Pancreas (tissue), 10 donors: ENCODE measurements around the gene SPINDOC. TPM values are rescaled to one million over a fixed set of nuclear protein-coding genes. Genes with fewer than 3 reads are reported as not detected.
A peak's percentile ranks its signal among the peaks of the same experiment; 100 is the strongest.

Source experiments
- ATAC-seq, 4 donors: fragments of 200-7000 bp; cut with Tn5 transposase; one replicate each; pipeline versions ENCODE4 v1.8.0 to v1.9.1; 2020; ENCODE audit warnings: mild to moderate bottlenecking in 4 of 4, moderate library complexity in 4 of 4
- DNase-seq, 6 donors: peaks; one replicate each; pipeline ENCODE4 v3.0.0-alpha.2; 2020
- FAIRE-seq: peaks from 2 replicates; lab custom pipeline; 2012; peaks lifted over from hg19 to GRCh38; lab: Jason Lieb, UNC
- H3K27ac ChIP-seq, 4 donors: fragments of 200-600 bp; sonication (generic); 1 replicate in 3 of 4; 2 replicates in 1 of 4; pipeline versions ENCODE4 v1.5.0 to v1.8.0; 2020
- H3K27me3 ChIP-seq, 4 donors: fragments of 200-600 bp; one replicate each; pipeline ENCODE4 v1.8.0; 2021
- H3K36me3 ChIP-seq, 3 donors: fragments of 200-600 bp; sonication (generic) in 1 of 3; one replicate each; pipeline versions ENCODE4 v1.5.0 to v1.8.0; 2020 to 2021
- H3K4me1 ChIP-seq, 3 donors: fragments of 200-600 bp; one replicate each; pipeline ENCODE4 v1.8.0; 2021
- H3K4me3 ChIP-seq, 4 donors: fragments of 200-600 bp; sonication (generic) in 2 of 4; one replicate each; pipeline versions ENCODE4 v1.5.0 to v1.8.0; 2020 to 2021
- H3K9me3 ChIP-seq, 4 donors: fragments of 200-600 bp; one replicate each; pipeline ENCODE4 v1.8.0; 2021
- WGBS, 2 donors: extraction: QIAGEN DNeasy Blood & Tissue Kit; methylation state at CpG; one replicate each; pipeline ENCODE4 v1.1.7; 2013; 5-methylcytosine and 5-hydroxymethylcytosine counted together
- intact Hi-C, 3 donors: fragments of 100-400 bp; cut with DNase I; formaldehyde crosslinking; loops; one replicate each; pipeline versions ENCODE4 v1.11.1 to v1.14.2; 2022
- polyA plus RNA-seq, 2 donors: library from polyadenylated mRNA; stranded (reverse); fragments of 200-250 nt; gene quantifications; one replicate each; pipeline ENCODE4 v1.2.3, GENCODE V29; 2013
- total RNA-seq, 6 donors: library from RNA; stranded (reverse); fragmentation: NEBNext Ultra II Directional in 4 of 6; extraction: Animal tissue kit (Norgen Biotek cat#: 25700) in 4 of 6; gene quantifications; one replicate each; pipeline versions ENCODE4 v1.2.1 to v1.2.4, GENCODE V29; 2021 to 2023
- TF ChIP-seq, protein P1 (sequence below), 4 donors: fragments of 200-600 bp; sonication (generic) in 3 of 4; IDR thresholded peaks; one replicate each; pipeline versions ENCODE4 v1.5.0 to v1.8.0; 2021; ENCODE audit warnings: antibody characterized with exemption in 4 of 4
- donor health status: healthy with polysubstance abuse.
- donor health status: DM: no; HTN: no; CAD: no; lungs with moderate emphysema.
- donor health status: DM: no; HTN: no; CAD: no.
- donor health status: control.
- donor health status: control.
- donor health status: Bipolar disorder and iron deficiency.
- donor health status: DM: yes; HTN: yes; CAD: no.
- donor health status: DM: no; HTN: no; CAD: no.
- donor health status: DM: no; HTN: no; CAD: no.
- donor health status: DM: yes; HTN: yes; CAD: no.

Gene SPINDOC
- total and polyA plus RNA-seq, 8 donors = 2.5 to 8.3 (median 4.4) TPM

GRCh38 chr11:63814383-63814736 lies 1.1 kb downstream of the SPINDOC start:
- FAIRE-seq = no peak
- WGBS, 2 donors = 31 to 32% methylated on average over 7 of the region's 7 CpGs
- Histone ChIP-seq H3K36me3 (peaks cover 0 to 16% (median 0%) of the 10 kb centered on the region in 3 donors), H3K4me1 (peaks cover 0 to 3% (median 0%) of the 10 kb centered on the region in 3 donors), H3K9me3 (no peaks in the 10 kb centered on the region), H3K27me3 (no peaks in the 10 kb centered on the region), H3K4me3 (peak overlapping the region; percentile 66 to 95 (median 85)), H3K27ac (no peak overlapping the region)
- TF ChIP-seq, protein P1, sequence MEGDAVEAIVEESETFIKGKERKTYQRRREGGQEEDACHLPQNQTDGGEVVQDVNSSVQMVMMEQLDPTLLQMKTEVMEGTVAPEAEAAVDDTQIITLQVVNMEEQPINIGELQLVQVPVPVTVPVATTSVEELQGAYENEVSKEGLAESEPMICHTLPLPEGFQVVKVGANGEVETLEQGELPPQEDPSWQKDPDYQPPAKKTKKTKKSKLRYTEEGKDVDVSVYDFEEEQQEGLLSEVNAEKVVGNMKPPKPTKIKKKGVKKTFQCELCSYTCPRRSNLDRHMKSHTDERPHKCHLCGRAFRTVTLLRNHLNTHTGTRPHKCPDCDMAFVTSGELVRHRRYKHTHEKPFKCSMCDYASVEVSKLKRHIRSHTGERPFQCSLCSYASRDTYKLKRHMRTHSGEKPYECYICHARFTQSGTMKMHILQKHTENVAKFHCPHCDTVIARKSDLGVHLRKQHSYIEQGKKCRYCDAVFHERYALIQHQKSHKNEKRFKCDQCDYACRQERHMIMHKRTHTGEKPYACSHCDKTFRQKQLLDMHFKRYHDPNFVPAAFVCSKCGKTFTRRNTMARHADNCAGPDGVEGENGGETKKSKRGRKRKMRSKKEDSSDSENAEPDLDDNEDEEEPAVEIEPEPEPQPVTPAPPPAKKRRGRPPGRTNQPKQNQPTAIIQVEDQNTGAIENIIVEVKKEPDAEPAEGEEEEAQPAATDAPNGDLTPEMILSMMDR (IDR thresholded peaks at IDR 0.05) = no peak
- ATAC-seq = no peak
- intact Hi-C loops = no loop called here
- no peak for DNase-seq

- Histone ChIP-seq H3K27ac (no peak overlapping the region), H3K4me1 (peaks cover 0 to 3% (median 0%) of the 10 kb centered on the region in 3 donors), H3K36me3 (peaks cover 0 to 24% (median 0%) of the 10 kb centered on the region in 3 donors), H3K27me3 (no peaks in the 10 kb centered on the region), H3K9me3 (no peaks in the 10 kb centered on the region), H3K4me3 (no peak overlapping the region)
- ATAC-seq (no peak), FAIRE-seq (no peak), DNase-seq (no peak)
- 91 to 95% methylated on average over 6 of the region's 6 CpGs for WGBS, 2 donors
- TF ChIP-seq, protein P1 (IDR thresholded peaks at IDR 0.05) = no peak
- intact Hi-C loops = no loop called here
These were observed 2.9 kb downstream of the SPINDOC start for GRCh38 chr11:63816166-63816565.

DNA sequence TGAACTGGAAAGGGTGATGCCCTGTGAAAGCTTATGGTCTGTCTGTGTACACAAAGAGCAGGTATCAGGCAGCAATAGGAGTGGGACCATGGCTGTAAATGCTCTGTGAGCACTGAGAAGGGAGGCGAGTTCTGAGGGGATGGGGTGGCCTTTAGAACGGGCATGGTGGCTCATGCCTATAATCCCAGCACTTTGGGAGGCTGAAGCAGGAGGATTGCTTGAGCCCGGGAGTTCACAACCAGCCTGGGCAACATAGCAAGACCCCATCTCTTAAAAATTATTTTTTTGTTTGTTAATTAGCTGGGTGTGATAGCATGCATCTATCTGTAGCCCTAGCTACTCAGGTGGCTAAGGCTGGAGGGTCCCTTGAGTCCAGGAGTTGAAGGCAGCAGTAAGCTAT lies 3.5 kb downstream of the SPINDOC start:
- H3K27me3 ChIP-seq = no peaks in the 10 kb centered on the region
- WGBS, 2 donors = 96 to 98% methylated on average over 3 of the region's 3 CpGs
- no peak for DNase-seq
- peaks cover 0 to 3% (median 0%) of the 10 kb centered on the region in 3 donors for H3K4me1 ChIP-seq
- ATAC-seq = no peak
- no peaks in the 10 kb centered on the region for H3K9me3 ChIP-seq
- no peak overlapping the region for H3K4me3 ChIP-seq
- no peak for FAIRE-seq
- intact Hi-C loops = no loop called here
- TF ChIP-seq, protein P1 (IDR thresholded peaks at IDR 0.05) = no peak
- H3K36me3 ChIP-seq = peaks cover 0 to 30% (median 0%) of the 10 kb centered on the region in 3 donors
- no peak overlapping the region for H3K27ac ChIP-seq

- DNase-seq (no peak), FAIRE-seq (no peak), ATAC-seq (no peak)
- no peak overlapping the region for H3K27ac ChIP-seq
- intact Hi-C loops = no loop called here
- no peaks in the 10 kb centered on the region for H3K27me3 ChIP-seq
- H3K4me3 ChIP-seq = no peak overlapping the region
- H3K36me3 ChIP-seq = peaks cover 0 to 32% (median 4%) of the 10 kb centered on the region in 3 donors
- no peaks in the 10 kb centered on the region for H3K9me3 ChIP-seq
- WGBS, 2 donors = 92 to 93% methylated on average over 27 of the region's 27 CpGs
- no peaks in the 10 kb centered on the region for H3K4me1 ChIP-seq
- TF ChIP-seq, protein P1 (IDR thresholded peaks at IDR 0.05) = no peak
These were observed 4.7 kb downstream of the SPINDOC start for GRCh38 chr11:63817758-63818498.

DNA sequence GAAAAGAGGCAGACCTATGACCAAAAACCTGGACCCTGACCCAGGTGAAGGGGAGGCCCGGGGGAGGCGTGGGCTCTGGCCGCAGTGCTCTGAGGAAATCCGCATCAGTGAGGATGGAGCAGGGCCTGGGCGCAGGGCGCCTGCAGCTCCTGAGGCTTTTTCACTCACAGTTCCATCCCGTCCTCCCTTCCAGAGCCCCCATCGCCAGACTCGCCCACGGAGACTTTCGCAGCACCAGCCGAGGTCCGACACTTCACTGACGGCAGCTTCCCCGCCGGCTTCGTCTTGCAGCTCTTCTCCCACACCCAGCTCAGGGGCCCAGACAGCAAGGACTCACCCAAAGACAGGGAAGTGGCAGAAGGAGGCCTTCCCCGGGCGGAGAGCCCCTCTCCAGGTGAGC lies 5.4 kb downstream of the SPINDOC start:
- TF ChIP-seq, protein P1 (IDR thresholded peaks at IDR 0.05) = no peak
- intact Hi-C loops = no loop called here
- ATAC-seq = no peak
- 96% methylated on average over 17 to 19 of the region's 19 CpGs for WGBS, 2 donors
- FAIRE-seq = no peak
- Histone ChIP-seq H3K36me3 (peaks cover 0 to 32% (median 4%) of the 10 kb centered on the region in 3 donors), H3K4me3 (no peak overlapping the region), H3K27me3 (no peaks in the 10 kb centered on the region), H3K4me1 (no peaks in the 10 kb centered on the region), H3K9me3 (no peaks in the 10 kb centered on the region), H3K27ac (no peak overlapping the region)
- DNase-seq = no peak
